ENCODE data around the gene ELMOD1.

- TF ChIP-seq CTCF (conservative IDR thresholded peaks at IDR 0.05; ENCODE audit: low read depth, low read length) (no peak), EZH2 (IDR thresholded peaks at IDR 0.05; ENCODE audit: borderline replicate concordance, low read depth, low read length, poor library complexity, severe bottlenecking) (no peak)
Observed at GRCh38 chr11:107669893-107670601, 79.1 kb downstream of the ELMOD1 start.
